Epithelial cell of proximal tubule (primary cell): ENCODE data around the gene DIAPH3. TPM values are rescaled to one million over a fixed set of nuclear protein-coding genes. Genes with fewer than 3 reads are reported as not detected.
"Not testable (repeated sequence)": the region's sequence is repeated elsewhere in the genome, so short reads cannot be mapped to it uniquely, and the experiment has no call there.

Source experiments
- DNase-seq: peaks from one replicate; pipeline ENCODE4 v3.0.0-alpha.2; 2011; ENCODE audit warnings: low read depth
- H3K4me3 ChIP-seq: 2 replicates; pipeline ENCODE4 v1.5.1; 2011; ENCODE audit warnings: low read depth, mild to moderate bottlenecking, low read length
- CTCF ChIP-seq: conservative IDR thresholded peaks from 2 replicates; pipeline ENCODE4 v1.5.1; 2012; ENCODE audit warnings: low read depth, mild to moderate bottlenecking, low read length
- total RNA-seq: library from RNA; depleted of rRNA; stranded (reverse); fragments of >200 nt; gene quantifications from 2 replicates; pipeline ENCODE4 v1.2.3, GENCODE V29; 2015

The DIAPH3 gene, protein sequence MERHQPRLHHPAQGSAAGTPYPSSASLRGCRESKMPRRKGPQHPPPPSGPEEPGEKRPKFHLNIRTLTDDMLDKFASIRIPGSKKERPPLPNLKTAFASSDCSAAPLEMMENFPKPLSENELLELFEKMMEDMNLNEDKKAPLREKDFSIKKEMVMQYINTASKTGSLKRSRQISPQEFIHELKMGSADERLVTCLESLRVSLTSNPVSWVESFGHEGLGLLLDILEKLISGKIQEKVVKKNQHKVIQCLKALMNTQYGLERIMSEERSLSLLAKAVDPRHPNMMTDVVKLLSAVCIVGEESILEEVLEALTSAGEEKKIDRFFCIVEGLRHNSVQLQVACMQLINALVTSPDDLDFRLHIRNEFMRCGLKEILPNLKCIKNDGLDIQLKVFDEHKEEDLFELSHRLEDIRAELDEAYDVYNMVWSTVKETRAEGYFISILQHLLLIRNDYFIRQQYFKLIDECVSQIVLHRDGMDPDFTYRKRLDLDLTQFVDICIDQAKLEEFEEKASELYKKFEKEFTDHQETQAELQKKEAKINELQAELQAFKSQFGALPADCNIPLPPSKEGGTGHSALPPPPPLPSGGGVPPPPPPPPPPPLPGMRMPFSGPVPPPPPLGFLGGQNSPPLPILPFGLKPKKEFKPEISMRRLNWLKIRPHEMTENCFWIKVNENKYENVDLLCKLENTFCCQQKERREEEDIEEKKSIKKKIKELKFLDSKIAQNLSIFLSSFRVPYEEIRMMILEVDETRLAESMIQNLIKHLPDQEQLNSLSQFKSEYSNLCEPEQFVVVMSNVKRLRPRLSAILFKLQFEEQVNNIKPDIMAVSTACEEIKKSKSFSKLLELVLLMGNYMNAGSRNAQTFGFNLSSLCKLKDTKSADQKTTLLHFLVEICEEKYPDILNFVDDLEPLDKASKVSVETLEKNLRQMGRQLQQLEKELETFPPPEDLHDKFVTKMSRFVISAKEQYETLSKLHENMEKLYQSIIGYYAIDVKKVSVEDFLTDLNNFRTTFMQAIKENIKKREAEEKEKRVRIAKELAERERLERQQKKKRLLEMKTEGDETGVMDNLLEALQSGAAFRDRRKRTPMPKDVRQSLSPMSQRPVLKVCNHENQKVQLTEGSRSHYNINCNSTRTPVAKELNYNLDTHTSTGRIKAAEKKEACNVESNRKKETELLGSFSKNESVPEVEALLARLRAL
- 48.0 and 49.6 TPM in 2 replicates for total RNA-seq

DNA sequence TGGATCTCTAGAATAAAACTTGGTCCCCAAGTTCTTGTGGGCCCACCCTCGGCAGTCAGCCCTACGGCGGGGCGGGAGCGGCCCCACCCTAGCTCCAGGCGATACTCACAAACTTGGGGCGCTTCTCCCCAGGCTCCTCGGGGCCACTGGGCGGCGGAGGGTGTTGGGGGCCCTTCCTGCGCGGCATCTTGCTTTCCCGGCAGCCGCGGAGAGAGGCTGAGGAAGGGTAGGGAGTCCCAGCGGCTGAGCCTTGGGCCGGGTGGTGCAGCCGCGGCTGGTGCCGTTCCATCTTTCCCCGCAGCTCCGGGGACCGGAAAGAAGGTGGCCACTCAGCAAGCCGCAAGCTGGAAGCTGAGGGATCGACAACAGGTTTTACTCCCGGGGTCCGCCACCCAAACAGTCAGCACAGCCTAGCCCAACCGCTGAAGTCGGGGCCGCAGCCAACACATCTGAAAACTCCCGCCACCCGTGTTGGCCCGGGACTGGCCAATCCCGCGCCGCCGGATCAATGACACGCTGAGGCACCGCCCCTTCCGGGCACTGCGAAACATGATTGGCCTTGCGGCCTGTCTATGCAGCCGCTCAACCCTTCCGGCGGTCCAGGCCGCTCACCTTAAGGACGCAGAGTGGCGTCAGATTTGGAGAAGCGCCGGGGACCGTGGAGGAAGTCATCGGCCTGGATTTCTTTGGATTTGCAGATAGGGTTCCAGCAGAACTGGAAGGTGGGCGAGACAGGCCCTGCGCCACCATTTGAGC is at the start of gene DIAPH3:
Gene DIAPH3, minus strand, starts transcription at position 451 of the 756 bp plus-strand sequence. Its CDS starts 162 bp downstream, at position 289.
- DNase-seq, result no peak
- no peak for TF ChIP-seq CTCF

DNA sequence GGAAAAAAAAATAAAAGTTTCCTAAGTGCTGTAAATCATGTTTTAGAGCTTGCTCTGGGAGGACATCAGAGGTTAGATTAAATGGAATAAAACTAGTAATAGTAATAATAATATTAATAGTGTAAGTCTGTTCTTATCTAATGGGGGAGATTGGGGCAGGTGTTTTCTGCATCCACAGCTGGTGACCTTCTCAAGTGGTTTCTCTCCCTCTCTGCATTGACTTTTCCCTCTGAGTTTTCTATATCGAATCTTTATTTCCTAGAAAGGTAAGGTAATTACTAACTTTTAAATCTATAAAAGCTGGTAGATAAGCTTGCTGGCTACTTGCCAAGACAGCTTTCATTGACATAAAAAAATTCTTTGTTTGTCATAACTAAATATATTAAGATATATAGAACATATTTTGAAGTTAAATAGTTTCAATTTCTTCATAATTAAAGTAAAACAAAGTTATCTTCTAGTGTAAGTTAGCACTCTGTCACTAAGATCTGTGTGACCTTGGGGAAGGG is 49.6 kb upstream of the DIAPH3 start:
- no peak for DNase-seq

More for the DNA sequence above, at the start of gene DIAPH3:
- peak within 1 kb of the TSS; percentile 89 for H3K4me3 ChIP-seq

DNA sequence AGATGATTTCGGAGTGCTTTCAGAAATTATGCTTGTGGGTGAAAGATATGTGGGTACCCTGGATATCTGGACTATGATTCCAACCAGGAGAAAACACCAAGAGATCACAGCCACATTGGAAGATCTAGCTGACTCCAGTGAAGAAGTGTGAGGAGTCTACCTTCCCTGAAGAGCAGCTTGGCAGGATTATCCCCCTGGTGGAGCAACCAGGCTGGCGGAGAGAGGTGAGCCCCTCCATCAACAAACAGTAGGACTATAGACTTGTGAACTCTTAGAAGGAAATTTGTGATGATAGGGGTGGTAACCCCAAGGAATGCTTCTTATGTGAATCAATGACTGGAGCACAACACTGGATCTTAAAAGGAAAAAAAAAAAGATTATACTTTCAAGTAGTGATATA is 47.8 kb upstream of the DIAPH3 start:
- no peak overlapping the region for H3K4me3 ChIP-seq
- no peak for DNase-seq
- no peak for TF ChIP-seq CTCF

More for the DNA sequence above, 49.6 kb upstream of the DIAPH3 start:
- H3K4me3 ChIP-seq, result no peak overlapping the region
- TF ChIP-seq CTCF, result no peak

GRCh38 chr13:60210510-60211330 is 47.0 kb upstream of the DIAPH3 start:
- TF ChIP-seq CTCF, result no peak
- H3K4me3 ChIP-seq, result no peak overlapping the region

GRCh38 chr13:60205499-60205898 is 41.8 kb upstream of the DIAPH3 start:
- not testable (repeated sequence) for H3K4me3 ChIP-seq, DNase-seq

More at GRCh38 chr13:60210510-60211330, 47.0 kb upstream of the DIAPH3 start:
- DNase-seq, result no peak

DNA sequence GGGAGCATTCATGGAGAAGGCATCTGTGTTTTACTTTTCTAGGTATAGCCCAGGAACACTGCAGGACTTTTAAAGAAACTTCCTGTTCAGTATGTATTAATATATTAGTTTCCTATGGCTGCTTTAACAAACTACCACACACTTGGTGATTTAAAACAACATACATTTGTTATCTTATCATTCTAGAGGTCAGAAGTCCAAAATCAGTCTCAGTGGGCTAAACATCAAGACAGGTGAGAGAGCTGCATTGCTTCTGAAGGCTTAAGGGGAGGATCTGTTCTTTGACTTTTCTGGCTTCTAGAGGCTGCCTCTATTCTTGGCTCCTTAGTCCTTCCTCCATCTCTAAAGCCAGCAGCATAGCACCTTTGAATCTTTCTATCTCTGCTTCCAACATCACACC is 37.6 kb upstream of the DIAPH3 start:
- TF ChIP-seq CTCF, result no peak
- no peak overlapping the region for H3K4me3 ChIP-seq
- no peak for DNase-seq

DNA sequence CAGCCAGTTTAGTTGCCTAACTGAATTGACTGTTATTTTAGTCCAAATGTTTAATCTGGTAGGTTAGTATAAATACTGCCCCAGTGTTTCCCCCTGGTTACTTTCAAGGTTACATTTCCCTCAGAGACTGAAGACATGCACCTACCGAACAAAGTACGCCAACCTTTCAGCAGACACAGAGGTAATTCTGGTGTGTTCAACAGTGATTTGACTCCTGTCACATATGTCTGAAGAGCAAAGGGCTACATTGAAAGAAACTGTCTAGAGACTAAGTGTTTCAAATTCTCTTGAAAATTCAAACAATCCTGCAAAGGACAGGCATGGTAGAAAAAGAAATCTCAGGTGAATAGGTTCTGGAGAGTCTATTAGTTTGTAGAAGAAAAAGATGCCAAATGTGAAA is 32.2 kb upstream of the DIAPH3 start:
- not testable (repeated sequence) for H3K4me3 ChIP-seq, DNase-seq
